ENCODE measurements around the gene CISTR.
"Not testable (repeated sequence)": the region's sequence is repeated elsewhere in the genome, so short reads cannot be mapped to it uniquely, and the experiment has no call there.

CISTR gene

DNA sequence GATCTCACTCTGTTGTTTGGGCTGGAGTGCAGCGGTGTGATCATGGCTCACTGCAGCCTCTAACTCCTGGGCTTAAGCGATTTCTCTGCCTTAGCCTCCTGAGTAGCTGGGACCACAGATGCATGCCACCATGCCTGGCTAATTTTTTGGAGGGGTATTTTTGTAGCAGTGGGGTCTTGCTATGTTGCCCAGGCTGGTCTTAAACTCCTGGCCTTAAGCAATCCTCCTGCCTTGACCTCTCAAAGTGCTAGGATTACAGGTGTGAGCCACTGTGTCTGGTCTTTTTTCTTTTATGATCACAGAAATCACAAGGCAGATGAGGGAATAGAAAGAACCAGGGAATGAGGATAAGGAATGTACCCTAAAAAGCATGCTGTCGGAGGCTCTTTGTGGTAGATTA, 11.0 kb upstream of the CISTR start:
- not testable (repeated sequence) for DNase-seq (ENCODE audit: low read depth)

- DNase-seq (ENCODE audit: low read depth), result no peak
These were observed 9.5 kb upstream of the CISTR start for GRCh38 chr12:53761306-53761705.

DNA sequence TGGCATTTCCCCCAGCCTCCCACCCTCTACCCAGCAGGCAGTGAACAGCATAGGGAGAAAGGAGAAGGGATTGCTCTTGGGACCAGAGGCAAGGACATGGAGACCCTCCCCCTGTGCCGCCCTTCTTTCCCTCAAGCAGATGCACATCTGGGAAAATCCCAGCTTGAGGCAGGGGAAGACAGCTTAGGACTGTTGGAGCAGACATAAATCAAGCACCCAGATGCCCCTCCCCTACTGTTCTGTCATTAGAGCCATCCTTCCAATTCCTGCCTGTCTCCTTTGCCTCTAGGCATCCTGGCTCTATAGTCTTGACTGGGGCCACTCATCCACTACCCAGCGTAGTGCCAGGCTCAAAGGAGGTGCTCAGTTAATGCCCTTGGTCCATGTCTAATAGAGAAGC, 7.5 kb upstream of the CISTR start:
- no peak for DNase-seq (ENCODE audit: low read depth)

- no peak for DNase-seq (ENCODE audit: low read depth)
These were observed 6.9 kb upstream of the CISTR start for GRCh38 chr12:53758730-53759103.

DNA sequence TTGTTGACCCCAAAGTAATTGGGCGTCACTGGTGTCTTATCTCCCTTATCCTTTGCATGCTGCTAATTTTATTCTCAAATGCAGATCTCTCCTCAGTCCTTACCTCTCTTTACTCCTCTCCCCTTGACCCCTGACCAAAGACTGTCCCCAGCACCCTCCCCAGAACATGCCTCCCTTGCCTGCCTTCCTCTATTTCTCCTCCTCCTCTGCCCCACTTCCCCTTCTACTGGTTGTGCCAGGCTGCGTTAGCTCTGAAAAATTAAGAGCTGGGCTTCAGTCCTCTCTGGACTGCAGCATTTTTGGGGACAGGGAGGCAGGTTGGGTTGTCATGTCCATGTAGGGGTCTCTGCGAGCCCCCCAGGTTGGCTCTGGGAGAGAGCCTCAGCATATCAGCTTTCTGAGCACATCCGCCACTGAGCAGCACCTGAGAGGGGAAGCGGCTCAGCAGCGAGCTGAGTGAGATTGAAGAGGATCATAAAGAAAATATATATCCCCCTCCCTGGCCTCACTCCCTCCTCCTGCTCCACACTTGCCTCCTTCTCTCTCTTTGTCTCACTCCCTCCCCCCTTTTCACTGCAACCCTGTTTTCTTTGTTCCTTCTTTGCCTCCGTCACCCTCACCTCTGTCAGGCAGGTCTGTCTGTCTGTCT, 6.4 kb upstream of the CISTR start:
- no peak for DNase-seq (ENCODE audit: low read depth)

DNA sequence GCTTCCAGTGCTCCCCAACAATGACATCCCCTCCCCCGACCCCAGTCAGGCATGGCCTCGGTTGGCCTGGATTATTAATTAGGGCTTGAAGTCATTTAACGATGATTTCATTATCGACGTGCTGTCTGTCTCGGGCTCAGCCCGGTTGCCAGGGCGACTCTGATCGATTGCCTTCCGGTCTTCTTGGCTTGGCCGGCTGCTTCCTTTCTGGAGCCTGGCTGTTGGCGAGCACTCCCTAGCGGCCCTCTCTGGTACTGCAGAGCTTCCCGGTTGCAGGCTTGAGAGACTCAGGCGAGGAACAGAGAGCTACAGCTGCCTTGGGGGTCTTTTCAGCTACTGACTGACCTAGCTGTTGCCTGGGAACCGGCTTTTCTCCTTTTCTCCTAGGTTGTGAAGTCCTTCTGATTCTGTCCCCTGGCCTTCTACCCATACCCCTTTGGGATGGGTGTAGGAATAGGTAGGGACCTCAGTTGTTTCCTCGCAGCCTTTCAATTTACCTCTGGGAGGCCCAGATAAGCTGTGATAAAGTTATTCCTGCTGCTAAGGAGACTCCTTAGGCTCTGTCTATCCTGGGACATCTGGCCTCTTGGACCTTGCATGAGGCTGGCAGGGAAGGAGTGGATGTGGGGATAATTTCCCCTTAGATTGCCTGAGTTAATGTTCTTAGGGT, 5.5 kb upstream of the CISTR start:
- DNase-seq (ENCODE audit: low read depth), result peak; percentile 61

- no peak for DNase-seq (ENCODE audit: low read depth)
These were observed 4.7 kb upstream of the CISTR start for GRCh38 chr12:53756300-53757100.

- no peak for DNase-seq (ENCODE audit: low read depth)
These were observed 4.1 kb upstream of the CISTR start for GRCh38 chr12:53755893-53756292.

GRCh38 chr12:53755451-53755891, 3.7 kb upstream of the CISTR start:
- DNase-seq (ENCODE audit: low read depth), result no peak

DNA sequence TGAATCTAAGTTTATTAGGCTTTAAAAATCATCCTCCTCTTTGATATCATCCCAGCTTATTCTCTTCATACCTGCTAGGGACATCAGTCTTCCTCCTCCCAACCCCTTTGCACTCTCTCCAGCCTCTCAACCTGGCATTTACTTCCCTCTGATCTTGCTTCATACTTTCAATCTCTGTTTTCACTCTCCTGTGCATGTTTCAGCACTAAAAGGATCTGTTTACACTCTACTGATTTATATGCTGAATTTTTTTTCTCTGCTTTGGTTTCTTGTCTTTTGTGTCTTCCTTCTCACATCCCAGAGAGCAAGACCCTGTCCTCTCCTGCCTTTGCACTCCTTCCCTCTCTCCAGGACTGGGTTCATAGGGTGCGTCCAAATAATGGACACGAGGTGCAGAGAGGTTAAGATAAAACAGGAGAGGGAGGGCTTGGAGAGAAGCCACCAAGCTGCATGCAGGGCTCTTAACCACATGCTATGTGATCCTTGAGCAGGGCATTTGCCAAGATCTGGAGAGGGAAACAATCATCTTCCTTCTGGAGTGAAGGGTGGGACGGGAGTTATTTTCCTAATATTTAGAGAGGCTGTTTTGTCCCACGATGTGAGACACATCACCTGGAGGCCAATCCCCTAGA, 3.0 kb upstream of the CISTR start:
- DNase-seq (ENCODE audit: low read depth), result no peak

DNA sequence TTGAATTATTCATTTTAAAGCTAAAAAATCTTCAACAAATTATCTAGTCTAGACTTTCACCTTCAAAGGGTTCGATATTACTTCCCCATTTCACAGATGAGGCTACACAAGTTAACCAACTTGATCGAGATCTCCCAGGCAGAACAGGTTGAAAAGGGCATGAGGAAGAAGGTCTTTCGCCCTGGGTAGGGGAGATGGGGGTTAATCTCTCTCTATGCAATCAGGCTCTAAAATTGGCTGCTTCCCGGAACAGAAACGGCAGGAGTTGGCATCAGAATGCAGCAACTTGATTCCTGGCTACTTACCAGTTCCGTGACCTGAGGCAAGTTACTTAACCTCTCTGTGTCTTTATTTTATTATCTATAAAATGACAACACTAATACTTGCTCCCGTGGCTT, 2.4 kb upstream of the CISTR start:
- DNase-seq (ENCODE audit: low read depth), result no peak

DNA sequence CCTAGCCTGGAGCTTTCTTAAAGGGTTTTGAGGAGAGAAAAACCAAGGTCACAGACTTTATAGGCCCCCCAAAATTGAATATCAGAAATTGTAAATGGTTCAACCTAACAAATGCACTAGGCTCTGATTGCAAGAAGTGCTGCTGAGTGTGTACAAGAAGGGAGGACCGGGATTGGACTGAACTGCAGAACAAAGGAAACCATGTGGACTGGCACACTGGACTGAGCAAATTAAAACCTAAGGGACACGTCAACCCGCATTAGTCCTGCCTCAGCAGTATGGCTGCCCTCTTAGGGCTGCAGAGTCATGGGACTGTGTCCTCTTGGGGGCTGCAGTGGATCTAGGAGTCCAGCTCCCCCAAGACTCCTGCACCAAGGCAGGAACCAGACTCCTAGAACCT, 842 bp upstream of the CISTR start:
- no peak for DNase-seq (ENCODE audit: low read depth)

GRCh38 chr12:53752192-53752601, 418 bp upstream of the CISTR start:
- no peak for DNase-seq (ENCODE audit: low read depth)

DNA sequence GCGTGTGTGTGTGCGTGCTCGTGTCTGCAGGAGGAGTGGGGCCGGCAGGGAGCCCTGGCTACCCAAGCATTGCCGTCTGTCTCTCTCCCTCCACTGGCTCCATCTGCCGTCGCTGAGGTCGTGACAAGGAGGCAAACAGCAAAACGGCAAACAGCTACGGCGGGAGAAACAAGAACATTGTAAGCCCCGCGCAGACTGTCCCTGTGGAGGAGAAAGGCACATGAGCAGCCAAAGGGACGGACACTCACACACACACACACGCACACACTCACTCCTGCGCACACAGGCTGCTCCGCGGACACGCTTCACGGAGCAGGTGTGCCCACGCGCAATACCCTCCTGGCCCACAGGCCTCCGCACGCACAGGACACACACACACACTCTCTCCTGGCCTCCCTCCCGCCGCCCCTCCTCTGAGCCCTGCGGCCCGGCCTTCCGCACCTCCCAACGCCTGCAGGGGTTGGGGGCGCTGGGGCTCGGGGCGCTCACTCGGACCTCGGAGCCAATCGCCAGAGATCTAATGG, 905 bp downstream of the CISTR start:
- no peak for DNase-seq (ENCODE audit: low read depth)

DNA sequence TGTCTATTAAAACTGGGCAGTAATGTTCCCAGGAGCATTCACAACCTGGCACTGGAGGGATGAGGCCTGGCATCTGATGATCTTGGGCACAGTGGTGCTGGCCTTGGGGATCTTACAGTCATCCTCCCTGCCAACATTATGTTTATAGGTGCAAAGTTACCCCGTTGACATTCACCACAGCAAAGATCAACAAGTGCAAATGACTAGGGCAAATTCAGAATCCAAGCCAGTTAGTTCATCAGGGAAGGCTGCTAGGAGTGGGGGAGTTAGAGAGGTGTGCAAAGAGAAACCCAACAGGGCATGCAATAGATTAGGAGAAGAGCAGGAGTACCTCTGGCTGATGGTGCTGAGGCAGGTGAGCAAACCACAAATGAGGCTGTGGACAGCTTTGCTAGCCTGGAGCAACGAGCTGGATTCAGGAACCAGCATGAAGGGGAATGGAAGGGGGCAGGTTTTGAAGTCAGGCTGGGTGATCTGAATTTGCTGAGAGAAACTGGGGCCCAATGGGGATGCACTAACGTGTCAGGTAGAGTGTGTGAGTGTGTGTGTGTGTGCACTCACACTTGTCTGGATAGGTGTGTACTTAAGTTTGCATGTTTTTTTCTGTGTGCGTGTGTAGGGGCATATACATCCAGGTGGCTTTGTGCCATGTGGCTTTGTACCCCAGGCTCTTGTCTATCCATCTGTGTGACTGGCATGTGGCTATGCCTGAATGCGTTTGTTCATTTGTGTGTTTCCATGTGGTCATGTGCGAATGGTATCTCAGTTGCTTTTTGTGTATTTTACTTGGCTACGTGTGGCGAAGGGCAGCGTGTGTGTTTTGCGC, 1.6 kb downstream of the CISTR start:
- no peak for DNase-seq (ENCODE audit: low read depth)

DNA sequence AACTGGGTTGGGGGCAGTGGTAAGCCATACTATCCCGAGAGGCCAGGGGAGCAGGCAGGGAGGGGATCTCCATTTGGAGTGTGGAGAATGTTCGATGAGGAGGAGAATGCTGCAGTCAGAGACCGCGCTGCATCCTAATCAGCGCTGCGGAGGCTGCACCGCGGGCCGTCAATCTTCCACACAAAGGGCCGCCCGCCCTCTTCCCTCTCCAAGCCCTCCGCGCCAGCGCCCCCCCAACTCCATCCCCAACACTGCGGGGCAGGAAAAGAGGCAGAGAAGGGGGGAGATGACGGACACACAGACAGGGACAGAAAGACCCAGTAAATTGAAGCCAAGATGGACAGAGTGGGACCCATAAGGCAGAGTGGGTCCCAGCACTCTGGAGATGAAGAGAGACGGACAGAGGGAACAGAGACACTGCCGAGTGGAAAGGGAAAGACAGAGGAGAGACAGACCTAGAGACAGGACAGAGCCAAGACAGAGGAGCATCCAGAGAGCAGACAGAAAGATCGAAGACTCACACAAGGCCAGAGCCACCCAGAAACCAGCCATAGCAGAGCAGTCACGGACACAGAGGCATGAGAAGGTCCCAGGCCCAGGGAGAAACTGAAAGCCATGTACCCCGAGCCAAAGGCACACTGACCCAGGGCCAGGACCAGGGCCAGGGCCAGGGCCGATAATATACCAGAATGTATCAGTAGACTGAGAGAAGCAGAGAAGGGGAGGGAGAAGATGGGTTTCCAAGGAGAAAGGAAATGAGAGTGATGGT, 3.5 kb downstream of the CISTR start:
- no peak for DNase-seq (ENCODE audit: low read depth)

DNA sequence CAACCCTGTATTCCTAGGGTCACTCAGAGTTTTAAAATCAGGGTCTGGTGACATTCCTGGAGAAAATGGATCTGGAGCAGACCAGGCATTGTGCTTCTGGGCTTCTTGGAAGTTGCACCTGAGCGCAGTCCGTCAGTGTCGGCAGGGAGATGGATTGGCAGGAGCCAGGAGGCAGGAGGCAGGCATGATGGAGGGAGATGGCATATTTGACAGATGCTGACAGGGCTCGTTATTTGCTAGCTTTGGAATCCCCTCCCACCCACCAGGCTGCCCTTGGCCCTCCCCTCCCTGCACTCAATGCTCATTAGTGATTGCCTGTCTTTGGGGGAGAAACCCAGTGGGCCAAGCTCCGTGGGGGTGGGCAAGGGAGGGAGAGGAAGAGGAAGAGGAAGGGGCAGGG, 4.7 kb downstream of the CISTR start:
- no peak for DNase-seq (ENCODE audit: low read depth)

DNA sequence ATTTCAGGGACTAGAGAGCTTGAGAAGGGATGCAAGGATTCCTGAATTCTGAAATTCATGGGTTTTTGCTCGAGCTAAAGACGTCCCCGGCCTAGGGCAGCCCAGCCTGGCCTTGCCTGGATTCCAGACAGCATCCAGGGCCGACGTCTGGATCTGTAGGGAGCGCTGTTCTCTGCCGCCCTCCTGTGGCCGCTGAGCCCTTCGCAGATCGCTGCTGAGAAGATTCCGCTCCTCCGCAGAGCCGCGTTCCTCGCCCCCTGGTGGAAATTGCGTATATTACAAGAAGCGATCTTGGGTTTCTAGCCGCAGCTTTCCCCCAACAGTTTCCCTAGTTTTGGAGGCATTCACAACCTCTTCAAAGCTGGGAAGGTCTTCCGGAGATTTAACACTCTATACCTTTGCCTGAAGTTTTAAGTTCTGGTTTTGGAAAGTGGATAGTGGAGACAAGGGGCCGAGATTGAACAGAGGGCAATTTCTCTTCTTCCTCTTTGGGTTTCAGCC, 5.1 kb downstream of the CISTR start:
- DNase-seq (ENCODE audit: low read depth), result peak; percentile 78

GRCh38 chr12:53744751-53745150, 7.0 kb downstream of the CISTR start:
- DNase-seq (ENCODE audit: low read depth), result no peak

DNA sequence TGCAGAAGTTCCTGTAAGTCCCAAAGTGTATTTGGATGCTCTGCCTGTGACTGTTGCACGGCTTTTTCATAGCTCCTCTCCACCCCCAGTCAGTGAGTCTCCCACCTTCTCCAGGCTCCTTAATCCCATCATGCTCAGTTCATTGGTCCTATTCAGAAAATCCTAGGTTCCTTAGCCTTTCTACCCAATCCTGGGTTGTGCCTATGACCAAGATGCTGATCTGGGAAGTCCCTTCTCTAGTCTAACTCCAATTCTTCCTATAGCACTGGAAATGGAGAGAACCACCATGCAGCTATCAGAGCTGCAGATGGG, 7.7 kb downstream of the CISTR start:
- no peak for DNase-seq (ENCODE audit: low read depth)

Measured in stimulated activated CD8-positive, alpha-beta memory T cell treated with anti-CD3 and anti-CD28 coated beads, Interleukin-15, amount 100 ng/mL, for 1 hour (primary cell).